Breast epithelium (tissue), 3 donors: ENCODE data around the gene ASCC3.

Experiments
- CTCF ChIP-seq, 3 donors: fragments of 450-650 bp; IDR thresholded peaks; one replicate each; pipeline ENCODE4 v1.5.1; 2016 to 2017; ENCODE audit warnings: antibody characterized with exemption in 3 of 3, mild to moderate bottlenecking in 3 of 3, moderate library complexity in 3 of 3
- POLR2A ChIP-seq: fragments of 450-650 bp; IDR thresholded peaks from one replicate; pipeline ENCODE4 v1.6.1; 2016; ENCODE audit warnings: antibody characterized with exemption, mild to moderate bottlenecking, moderate library complexity
- POLR2AphosphoS5 ChIP-seq, 3 donors: sonication (generic); formaldehyde crosslinking; IDR thresholded peaks; one replicate each; pipeline ENCODE4 v1.6.1; 2017; ENCODE audit warnings: antibody characterized with exemption in 3 of 3

- no peak for TF ChIP-seq POLR2AphosphoS5 (IDR thresholded peaks at IDR 0.05)
- no peak for TF ChIP-seq POLR2A
- TF ChIP-seq CTCF (IDR thresholded peaks at IDR 0.05) = no peak
These were observed 44.6 kb upstream of the ASCC3 start for GRCh38 chr6:100925749-100926148.
